ENCODE measurements around the gene DHX9. TPM values are rescaled to one million over a fixed set of nuclear protein-coding genes. Genes with fewer than 3 reads are reported as not detected.

DHX9 gene
- total and polyA plus RNA-seq, 8 donors: 29.0 to 196 (median 54.5) TPM

DNA sequence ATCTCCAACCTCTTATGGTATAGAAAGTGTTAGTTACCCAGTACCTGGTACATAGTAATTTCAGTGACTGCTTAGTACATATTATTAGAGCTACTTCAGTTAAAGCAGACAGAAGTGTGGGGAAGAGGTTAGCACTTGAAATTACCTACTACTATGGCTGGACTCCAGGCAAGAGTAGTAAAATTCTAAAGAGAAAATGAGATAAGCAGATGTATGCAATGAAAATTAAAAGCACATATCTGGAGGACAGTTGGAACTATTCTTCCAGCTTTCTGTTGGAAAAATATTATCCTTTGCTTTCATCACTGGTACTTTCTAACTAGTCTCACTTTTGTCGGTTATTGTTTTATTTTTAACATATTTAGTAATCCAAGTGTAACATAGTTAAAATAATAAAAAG, 23.7 kb downstream of the DHX9 start:
- Histone ChIP-seq H3K27ac (no peak overlapping the region), H3K27me3 (no peaks in the 10 kb centered on the region), H3K4me1 (no peaks in the 10 kb centered on the region), H3K36me3 (peaks cover 63 to 100% (median 100%) of the 10 kb centered on the region in 4 donors), H3K9me3 (no peaks in the 10 kb centered on the region), H3K4me3 (no peak overlapping the region)
- TF ChIP-seq, protein P1, sequence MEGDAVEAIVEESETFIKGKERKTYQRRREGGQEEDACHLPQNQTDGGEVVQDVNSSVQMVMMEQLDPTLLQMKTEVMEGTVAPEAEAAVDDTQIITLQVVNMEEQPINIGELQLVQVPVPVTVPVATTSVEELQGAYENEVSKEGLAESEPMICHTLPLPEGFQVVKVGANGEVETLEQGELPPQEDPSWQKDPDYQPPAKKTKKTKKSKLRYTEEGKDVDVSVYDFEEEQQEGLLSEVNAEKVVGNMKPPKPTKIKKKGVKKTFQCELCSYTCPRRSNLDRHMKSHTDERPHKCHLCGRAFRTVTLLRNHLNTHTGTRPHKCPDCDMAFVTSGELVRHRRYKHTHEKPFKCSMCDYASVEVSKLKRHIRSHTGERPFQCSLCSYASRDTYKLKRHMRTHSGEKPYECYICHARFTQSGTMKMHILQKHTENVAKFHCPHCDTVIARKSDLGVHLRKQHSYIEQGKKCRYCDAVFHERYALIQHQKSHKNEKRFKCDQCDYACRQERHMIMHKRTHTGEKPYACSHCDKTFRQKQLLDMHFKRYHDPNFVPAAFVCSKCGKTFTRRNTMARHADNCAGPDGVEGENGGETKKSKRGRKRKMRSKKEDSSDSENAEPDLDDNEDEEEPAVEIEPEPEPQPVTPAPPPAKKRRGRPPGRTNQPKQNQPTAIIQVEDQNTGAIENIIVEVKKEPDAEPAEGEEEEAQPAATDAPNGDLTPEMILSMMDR (IDR thresholded peaks at IDR 0.05): no peak
- TF ChIP-seq POLR2A (IDR thresholded peaks at IDR 0.05): no peak
- TF ChIP-seq EP300 (IDR thresholded peaks at IDR 0.05): no peak
- no peak for TF ChIP-seq POLR2AphosphoS5 (IDR thresholded peaks at IDR 0.05)
- WGBS, 5 donors: 90 to 95% (median 92%) methylated on average over 1 of the region's 1 CpG
- intact Hi-C loops (cut with DNase I; ENCODE audit: low total_unique reads): no loop called here
- DNase-seq: no peak

DNA sequence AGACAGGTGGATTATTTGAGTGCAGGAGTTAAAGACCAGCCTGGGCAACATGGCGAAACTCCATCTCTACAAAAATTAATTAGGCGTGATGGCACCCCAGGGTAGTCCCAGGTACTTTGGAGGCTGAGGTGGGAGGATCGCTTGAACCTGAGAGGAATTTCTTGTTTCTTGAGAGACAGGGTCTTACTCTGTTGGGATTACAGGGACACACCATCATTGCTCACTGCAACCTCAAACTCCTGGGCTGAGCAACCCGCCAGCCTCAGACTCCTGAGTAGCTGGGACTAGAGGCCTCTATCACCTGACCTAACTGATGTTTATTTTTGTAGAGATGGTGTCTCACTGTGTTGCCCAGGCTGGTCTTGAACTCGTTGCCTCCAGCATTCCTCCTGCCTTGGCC, 24.8 kb downstream of the DHX9 start:
- Histone ChIP-seq H3K9me3 (no peaks in the 10 kb centered on the region), H3K4me1 (no peaks in the 10 kb centered on the region), H3K4me3 (no peak overlapping the region), H3K36me3 (peaks cover 62 to 100% (median 100%) of the 10 kb centered on the region in 4 donors), H3K27me3 (no peaks in the 10 kb centered on the region), H3K27ac (no peak overlapping the region)
- TF ChIP-seq POLR2AphosphoS5 (IDR thresholded peaks at IDR 0.05): no peak
- TF ChIP-seq, protein P1 (IDR thresholded peaks at IDR 0.05): no peak
- no peak for TF ChIP-seq EP300 (IDR thresholded peaks at IDR 0.05)
- no peak for TF ChIP-seq POLR2A (IDR thresholded peaks at IDR 0.05)
- intact Hi-C loops (cut with DNase I; ENCODE audit: low total_unique reads): no loop called here
- no peak for DNase-seq
- 93 to 98% (median 97%) methylated on average over 5 of the region's 5 CpGs for WGBS, 5 donors

DNA sequence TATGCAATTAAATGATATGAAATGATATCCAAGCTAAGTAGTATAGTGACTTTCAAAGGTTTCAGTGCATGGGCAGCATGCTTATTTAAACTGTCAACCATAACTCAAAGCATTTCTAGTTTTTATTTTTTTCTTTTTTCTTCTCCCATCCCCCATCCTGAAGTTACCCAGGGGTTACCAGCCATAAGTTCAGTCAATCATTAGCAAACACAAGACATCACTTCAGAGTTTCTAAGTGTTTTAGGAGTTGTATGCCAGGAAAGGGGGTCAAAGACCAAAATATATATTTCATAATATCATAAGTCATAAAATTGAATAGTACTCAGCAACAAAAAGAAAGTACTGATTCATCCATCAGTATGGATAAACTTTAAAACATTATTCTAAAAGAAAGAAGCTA, 28.7 kb downstream of the DHX9 start:
- peaks cover 60 to 100% (median 100%) of the 10 kb centered on the region in 4 donors for H3K36me3 ChIP-seq
- H3K9me3 ChIP-seq: no peaks in the 10 kb centered on the region
- intact Hi-C loops (cut with DNase I; ENCODE audit: low total_unique reads): no loop called here
- H3K4me3 ChIP-seq: no peak overlapping the region
- no peak overlapping the region for H3K27ac ChIP-seq
- TF ChIP-seq POLR2AphosphoS5 (IDR thresholded peaks at IDR 0.05): no peak
- no peak for TF ChIP-seq EP300 (IDR thresholded peaks at IDR 0.05)
- TF ChIP-seq POLR2A (IDR thresholded peaks at IDR 0.05): no peak
- TF ChIP-seq, protein P1 (IDR thresholded peaks at IDR 0.05): no peak
- H3K27me3 ChIP-seq: no peaks in the 10 kb centered on the region
- H3K4me1 ChIP-seq: no peaks in the 10 kb centered on the region
- no peak for DNase-seq

DNA sequence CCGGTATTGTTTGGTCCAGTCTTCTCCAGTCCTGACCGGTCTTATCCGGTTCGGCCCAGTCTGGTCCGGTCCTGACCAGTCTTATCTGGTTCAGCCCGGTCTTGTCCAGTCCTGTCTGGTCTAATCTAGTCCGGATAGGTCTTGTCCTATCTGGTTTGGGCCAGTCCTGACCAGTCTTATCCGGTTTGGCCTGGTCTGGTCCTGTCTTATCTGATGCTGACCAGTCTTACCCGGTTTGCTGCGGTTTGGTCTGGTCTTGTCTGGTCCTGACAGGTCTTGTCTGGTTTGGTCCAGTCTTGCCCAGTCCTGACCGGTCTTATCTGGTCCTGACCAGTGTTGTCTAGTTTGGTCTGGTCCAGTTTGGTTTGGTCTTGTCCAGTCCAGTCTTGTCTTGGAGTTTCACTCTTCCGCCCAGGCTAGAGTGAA, 30.1 kb downstream of the DHX9 start:
- H3K4me3 ChIP-seq: no peak overlapping the region
- TF ChIP-seq POLR2AphosphoS5 (IDR thresholded peaks at IDR 0.05): no peak
- TF ChIP-seq, protein P1 (IDR thresholded peaks at IDR 0.05): no peak
- TF ChIP-seq EP300 (IDR thresholded peaks at IDR 0.05): no peak
- no peak for TF ChIP-seq POLR2A (IDR thresholded peaks at IDR 0.05)
- 92 to 97% (median 96%) methylated on average over 12 of the region's 12 CpGs for WGBS, 5 donors

More for the DNA sequence above, 30.1 kb downstream of the DHX9 start:
- no peaks in the 10 kb centered on the region for H3K27me3 ChIP-seq
- intact Hi-C loops (cut with DNase I; ENCODE audit: low total_unique reads): no loop called here
- H3K9me3 ChIP-seq: no peaks in the 10 kb centered on the region
- DNase-seq: peak in 1 of 2 donors; percentile 10
- peaks cover 0 to 6% (median 0%) of the 10 kb centered on the region in 4 donors for H3K4me1 ChIP-seq
- no peak overlapping the region for H3K27ac ChIP-seq
- peaks cover 63 to 100% (median 100%) of the 10 kb centered on the region in 4 donors for H3K36me3 ChIP-seq
